ENCODE measurements around the gene AKT2. TPM values are rescaled to one million over a fixed set of nuclear protein-coding genes. Genes with fewer than 3 reads are reported as not detected.

AKT2 gene
- total RNA-seq, 1 experiment from 2014 or later, result 182 TPM

DNA sequence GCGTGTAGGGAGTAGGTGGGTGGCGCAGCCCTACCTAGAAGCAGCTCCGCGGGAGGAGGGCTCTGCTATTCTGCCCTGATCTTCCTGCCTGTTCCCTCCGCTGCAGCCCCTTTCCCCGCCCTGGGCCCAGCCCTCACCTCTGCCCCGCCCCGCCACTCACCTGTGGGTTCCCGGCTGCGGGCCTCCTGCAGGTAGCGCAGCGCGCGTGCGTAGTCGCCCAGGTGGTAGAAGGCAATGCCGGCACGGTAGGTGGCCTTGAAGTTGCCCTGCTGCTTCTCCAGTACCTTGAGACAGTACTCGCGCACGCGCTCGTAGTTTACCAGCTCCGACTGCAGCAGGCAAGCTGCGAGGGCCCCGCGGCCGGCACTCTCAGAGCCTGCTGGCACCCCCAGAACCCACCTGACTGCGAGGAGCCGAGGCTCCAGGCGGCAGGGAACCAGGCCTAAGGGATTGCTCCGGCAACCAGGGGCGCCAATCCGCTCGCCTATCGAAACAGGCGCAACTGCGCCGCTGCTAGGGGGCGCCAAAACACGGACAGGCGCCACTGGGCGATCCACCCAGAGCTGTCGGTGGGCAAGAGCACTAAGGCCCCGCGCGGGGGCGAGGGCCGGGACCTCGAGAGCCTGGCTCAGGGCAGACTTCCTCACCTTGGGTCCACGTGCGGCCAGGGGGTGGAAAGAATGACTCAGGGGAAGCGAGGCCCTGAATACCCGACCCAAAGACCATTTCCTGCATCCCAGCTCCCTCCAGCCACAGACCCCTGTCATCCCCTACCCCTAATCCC is 67.9 kb downstream of the AKT2 start:
- Mint-ChIP-seq H3K4me1 (ENCODE audit: low read depth, unreplicated experiment) (peaks cover 40% of the 10 kb centered on the region), H3K27ac (ENCODE audit: unreplicated experiment) (peak overlapping the region; percentile 33), H3K9me3 (ENCODE audit: low read depth, unreplicated experiment) (peaks cover 4% of the 10 kb centered on the region), H3K4me3 (ENCODE audit: low read depth, unreplicated experiment) (peak overlapping the region; percentile 65), H3K27me3 (ENCODE audit: unreplicated experiment) (peaks cover 16% of the 10 kb centered on the region), H3K36me3 (ENCODE audit: insufficient read depth, unreplicated experiment) (peaks cover 26% of the 10 kb centered on the region)
- TF ChIP-seq, protein P1, sequence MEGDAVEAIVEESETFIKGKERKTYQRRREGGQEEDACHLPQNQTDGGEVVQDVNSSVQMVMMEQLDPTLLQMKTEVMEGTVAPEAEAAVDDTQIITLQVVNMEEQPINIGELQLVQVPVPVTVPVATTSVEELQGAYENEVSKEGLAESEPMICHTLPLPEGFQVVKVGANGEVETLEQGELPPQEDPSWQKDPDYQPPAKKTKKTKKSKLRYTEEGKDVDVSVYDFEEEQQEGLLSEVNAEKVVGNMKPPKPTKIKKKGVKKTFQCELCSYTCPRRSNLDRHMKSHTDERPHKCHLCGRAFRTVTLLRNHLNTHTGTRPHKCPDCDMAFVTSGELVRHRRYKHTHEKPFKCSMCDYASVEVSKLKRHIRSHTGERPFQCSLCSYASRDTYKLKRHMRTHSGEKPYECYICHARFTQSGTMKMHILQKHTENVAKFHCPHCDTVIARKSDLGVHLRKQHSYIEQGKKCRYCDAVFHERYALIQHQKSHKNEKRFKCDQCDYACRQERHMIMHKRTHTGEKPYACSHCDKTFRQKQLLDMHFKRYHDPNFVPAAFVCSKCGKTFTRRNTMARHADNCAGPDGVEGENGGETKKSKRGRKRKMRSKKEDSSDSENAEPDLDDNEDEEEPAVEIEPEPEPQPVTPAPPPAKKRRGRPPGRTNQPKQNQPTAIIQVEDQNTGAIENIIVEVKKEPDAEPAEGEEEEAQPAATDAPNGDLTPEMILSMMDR (IDR thresholded peaks at IDR 0.05; ENCODE audit: unreplicated experiment), result peak; percentile 66
- intact Hi-C loops (cut with micrococcal nuclease; ENCODE audit: unreplicated experiment), result no loop called here
- CTCF ChIA-PET, result interaction anchor here (0.5 to 1.0 kb wide), 3 partner anchors 40 to 385 kb away, joined by 3 to 4 read pairs (median 4); no protein-coding TSS in a partner anchor
- BruUV-seq (replicated peaks), result no TSS peak
- peak; percentile 89 for DNase-seq

DNA sequence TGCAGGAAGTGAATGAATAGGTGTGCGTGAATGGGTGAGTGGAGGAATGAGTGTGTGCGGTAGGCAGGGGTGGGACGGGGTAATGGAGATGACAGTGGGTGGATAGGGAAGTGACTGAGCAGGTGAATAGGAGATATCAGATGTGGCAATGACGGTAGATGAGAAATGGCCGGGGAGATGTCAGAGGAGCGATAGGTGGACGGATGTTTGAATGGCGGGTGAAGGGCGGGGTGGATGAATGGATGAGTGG is 68.4 kb downstream of the AKT2 start:
- no TSS peak for BruUV-seq (replicated peaks)
- H3K27ac Mint-ChIP-seq (ENCODE audit: unreplicated experiment), result peak overlapping the region; percentile 33
- no peaks in the 10 kb centered on the region for H3K9me3 Mint-ChIP-seq (ENCODE audit: low read depth, unreplicated experiment)
- TF ChIP-seq, protein P1 (IDR thresholded peaks at IDR 0.05; ENCODE audit: unreplicated experiment), result no peak
- CTCF ChIA-PET, result interaction anchor here (1.0 kb wide), 1 partner anchor 41 kb away, joined by 4 read pairs; no protein-coding TSS in a partner anchor
- H3K27me3 Mint-ChIP-seq (ENCODE audit: unreplicated experiment), result peaks cover 16% of the 10 kb centered on the region
- peak overlapping the region; percentile 65 for H3K4me3 Mint-ChIP-seq (ENCODE audit: low read depth, unreplicated experiment)
- DNase-seq, result no peak
- intact Hi-C loops (cut with micrococcal nuclease; ENCODE audit: unreplicated experiment), result no loop called here
- peaks cover 20% of the 10 kb centered on the region for H3K36me3 Mint-ChIP-seq (ENCODE audit: insufficient read depth, unreplicated experiment)
- H3K4me1 Mint-ChIP-seq (ENCODE audit: low read depth, unreplicated experiment), result peaks cover 34% of the 10 kb centered on the region

DNA sequence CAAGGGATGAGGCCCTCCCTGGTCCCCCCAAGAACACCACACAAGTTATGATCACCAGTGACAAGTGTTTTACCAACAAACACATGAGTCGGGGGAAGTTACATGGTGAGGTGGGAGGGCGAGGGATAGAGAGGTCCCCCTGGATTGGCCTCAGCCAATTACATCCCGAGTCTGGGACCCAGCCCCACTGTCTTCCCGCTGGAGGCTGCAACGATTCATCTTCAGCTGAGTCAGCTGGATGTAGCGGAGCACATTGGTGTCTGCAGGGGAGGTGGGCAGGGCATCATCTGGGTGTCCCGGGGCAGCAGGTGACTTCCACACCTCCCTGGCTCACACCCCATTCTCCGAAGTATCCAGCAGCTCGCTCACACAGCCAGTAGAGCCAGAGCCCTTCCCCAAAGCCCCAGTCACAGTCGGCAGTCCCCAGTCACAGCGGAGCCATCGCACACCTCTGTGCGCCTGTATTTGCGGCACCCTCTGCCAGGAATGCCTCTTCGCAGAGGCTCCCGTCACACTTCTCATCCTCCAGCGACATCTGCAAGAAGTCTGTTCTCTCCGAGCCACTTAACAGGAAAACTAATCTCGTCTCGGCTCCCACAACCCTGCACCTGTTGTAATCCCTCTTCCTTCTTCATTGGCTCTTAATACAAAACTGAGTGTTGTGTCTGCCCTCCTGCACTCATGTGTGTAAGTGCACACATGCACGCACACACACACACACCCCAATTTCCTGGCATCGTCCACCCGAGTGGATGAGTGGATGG is 69.0 kb downstream of the AKT2 start:
- CTCF ChIA-PET, result interaction anchor here (0.6 kb wide), 2 partner anchors 9 to 18 kb away, joined by 5 to 6 read pairs; no protein-coding TSS in a partner anchor
- no TSS peak for BruUV-seq (replicated peaks)
- TF ChIP-seq, protein P1 (IDR thresholded peaks at IDR 0.05; ENCODE audit: unreplicated experiment), result no peak
- peak overlapping the region; percentile 65 for H3K4me3 Mint-ChIP-seq (ENCODE audit: low read depth, unreplicated experiment)
- peaks cover 16% of the 10 kb centered on the region for H3K27me3 Mint-ChIP-seq (ENCODE audit: unreplicated experiment)
- H3K9me3 Mint-ChIP-seq (ENCODE audit: low read depth, unreplicated experiment), result no peaks in the 10 kb centered on the region
- intact Hi-C loops (cut with micrococcal nuclease; ENCODE audit: unreplicated experiment), result no loop called here
- H3K36me3 Mint-ChIP-seq (ENCODE audit: insufficient read depth, unreplicated experiment), result peaks cover 20% of the 10 kb centered on the region
- no peak for DNase-seq
- peaks cover 33% of the 10 kb centered on the region for H3K4me1 Mint-ChIP-seq (ENCODE audit: low read depth, unreplicated experiment)
- H3K27ac Mint-ChIP-seq (ENCODE audit: unreplicated experiment), result peak overlapping the region; percentile 33

DNA sequence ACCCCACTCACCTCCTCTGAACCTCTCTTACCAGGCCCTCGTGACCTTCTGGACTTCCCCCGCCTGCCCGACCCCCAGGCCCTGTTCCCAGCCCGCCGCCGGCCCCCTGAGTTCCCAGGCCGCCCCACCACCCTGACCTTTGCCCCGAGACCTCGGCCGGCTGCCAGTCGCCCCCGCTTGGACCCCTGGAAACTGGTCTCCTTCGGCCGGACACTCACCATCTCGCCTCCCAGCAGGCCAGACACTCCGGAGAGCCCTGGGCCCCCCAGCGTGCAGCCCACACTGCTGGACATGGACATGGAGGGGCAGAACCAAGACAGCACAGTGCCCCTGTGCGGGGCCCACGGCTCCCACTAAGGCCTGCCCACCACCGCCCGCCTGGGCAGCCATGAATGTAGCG is 70.2 kb downstream of the AKT2 start:
- no TSS peak for BruUV-seq (replicated peaks)
- Mint-ChIP-seq H3K9me3 (ENCODE audit: low read depth, unreplicated experiment) (no peaks in the 10 kb centered on the region), H3K27me3 (ENCODE audit: unreplicated experiment) (peaks cover 16% of the 10 kb centered on the region), H3K4me1 (ENCODE audit: low read depth, unreplicated experiment) (peaks cover 26% of the 10 kb centered on the region), H3K4me3 (ENCODE audit: low read depth, unreplicated experiment) (no peak overlapping the region), H3K27ac (ENCODE audit: unreplicated experiment) (no peak overlapping the region), H3K36me3 (ENCODE audit: insufficient read depth, unreplicated experiment) (peaks cover 20% of the 10 kb centered on the region)
- TF ChIP-seq, protein P1 (IDR thresholded peaks at IDR 0.05; ENCODE audit: unreplicated experiment), result no peak
- intact Hi-C loops (cut with micrococcal nuclease; ENCODE audit: unreplicated experiment), result no loop called here
- CTCF ChIA-PET, result no interaction called here
- no peak for DNase-seq
